HG02678 (cell line): ENCODE results near the gene PDE11A.
A peak's percentile ranks its signal among the peaks of the same experiment; 100 is the strongest.
"Not testable (repeated sequence)": the region's sequence is repeated elsewhere in the genome, so short reads cannot be mapped to it uniquely, and the experiment has no call there.

Source experiments
- ATAC-seq: cut with Tn5 transposase; IDR thresholded peaks from one replicate; pipeline ENCODE4 v1.9.1; 2021; ENCODE audit warnings: mild to moderate bottlenecking, moderate library complexity; ENCODE audit not compliant: unreplicated experiment

The PDE11A gene

DNA sequence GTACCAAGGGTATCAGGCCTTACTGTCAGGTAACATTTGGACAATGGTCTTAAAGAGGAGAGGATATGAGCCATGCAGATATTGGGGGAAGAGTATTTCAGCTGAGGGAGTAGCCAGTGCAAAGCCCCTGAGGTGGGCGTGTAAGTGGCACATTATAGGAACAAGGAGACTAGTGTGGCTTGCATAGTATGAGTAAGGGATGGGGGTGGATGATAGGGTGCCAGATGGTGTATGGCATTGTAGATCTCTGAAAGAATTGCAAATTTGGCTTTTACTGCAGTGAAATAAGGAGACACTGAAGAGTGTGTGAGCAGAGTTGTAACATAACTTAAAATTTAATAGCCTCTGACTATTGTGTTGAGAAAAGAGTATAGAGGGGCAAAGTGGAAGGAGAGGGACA lies 244.0 kb downstream of the PDE11A start:
- no peak for ATAC-seq

DNA sequence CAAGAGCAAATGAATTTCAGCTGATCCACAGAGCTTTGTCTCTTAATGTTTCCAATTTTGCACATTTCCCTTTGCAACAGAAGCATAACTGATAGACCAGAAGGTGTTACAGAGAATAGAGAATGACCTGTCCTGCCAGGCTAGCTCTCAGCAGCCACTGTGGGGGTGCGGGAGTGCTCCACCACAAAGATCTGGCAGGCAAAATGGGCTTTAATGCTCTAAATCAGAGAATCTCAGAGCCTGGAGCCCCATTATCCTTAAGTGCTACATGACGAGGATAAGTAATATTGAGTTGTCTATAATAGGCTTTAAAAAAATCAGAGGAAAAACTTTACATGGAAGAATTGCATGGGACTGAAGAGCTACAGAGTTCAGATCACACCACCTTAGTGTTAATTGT lies 245.7 kb downstream of the PDE11A start:
- no peak for ATAC-seq

DNA sequence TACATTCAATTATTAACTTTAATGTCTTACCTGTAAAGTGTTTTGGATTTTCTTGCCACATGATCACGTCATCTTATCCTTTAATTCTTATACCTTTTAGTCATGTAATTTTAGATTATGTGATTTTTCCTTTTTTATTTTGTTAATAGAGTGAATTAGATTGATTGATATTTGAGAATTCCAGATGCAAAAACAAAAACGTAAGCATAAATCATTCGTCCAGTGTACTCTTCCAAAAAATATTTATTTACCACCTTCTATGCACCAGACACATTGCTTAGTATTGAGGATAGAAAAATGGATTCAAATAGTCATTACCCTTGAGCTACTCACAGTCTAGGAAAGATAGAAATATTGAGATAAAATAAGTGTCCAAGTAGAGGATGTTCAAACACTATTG lies 249.6 kb downstream of the PDE11A start:
- no peak for ATAC-seq

DNA sequence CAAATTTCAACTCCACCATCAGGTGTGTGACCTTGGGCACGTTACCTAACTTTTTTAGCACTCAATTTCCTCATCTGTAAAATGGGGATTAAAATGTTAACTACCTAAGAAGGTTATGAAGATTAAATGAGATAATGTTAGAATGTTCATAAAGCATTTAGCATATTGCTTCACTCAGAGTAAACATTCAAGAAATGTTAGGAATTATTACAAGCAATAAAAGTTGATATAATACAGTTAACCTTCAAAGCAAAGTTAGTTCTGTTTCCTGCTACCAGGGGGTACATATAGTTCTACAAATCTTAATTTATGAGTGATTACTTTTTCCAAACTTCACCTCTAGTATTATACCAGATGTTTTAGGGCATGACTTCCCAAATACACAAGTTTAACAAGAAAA lies 254.2 kb downstream of the PDE11A start:
- no peak for ATAC-seq

DNA sequence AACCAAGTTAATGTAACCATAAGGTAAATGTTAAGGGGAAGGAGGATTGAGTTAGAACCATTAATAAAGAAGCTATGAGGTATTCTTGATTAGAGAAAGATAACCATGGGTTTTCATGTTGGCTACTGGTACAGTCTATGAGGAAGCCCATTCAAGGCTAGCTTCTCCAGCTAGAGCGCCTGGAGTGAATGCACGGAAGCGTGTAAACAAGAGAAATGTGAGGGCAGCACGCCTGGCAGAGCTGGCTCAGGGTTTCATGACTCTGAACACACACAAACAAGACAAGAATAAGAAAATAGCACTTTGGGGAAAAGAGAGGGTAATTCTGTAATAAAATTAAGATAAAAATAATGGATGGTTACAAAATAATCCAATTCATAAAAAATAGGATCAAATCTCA lies 255.3 kb downstream of the PDE11A start:
- ATAC-seq, result no peak

DNA sequence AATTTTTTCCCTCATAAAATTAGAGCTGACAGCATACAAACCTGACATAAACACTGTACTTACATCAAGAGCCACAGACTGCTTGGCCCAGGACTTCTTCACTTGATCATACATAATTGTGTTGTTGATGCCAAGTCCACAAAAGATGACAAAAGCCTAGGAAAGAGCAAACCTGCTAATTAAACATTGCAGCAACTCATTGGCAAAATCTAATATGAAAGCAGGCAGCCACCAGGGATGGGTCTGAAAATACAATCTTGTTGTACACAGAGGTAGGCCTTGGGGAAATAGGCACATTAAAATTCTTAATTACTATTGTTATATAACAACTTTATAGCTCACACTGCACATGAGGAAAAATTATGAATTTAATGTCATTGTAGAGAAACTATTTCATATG lies 255.8 kb downstream of the PDE11A start:
- no peak for ATAC-seq

DNA sequence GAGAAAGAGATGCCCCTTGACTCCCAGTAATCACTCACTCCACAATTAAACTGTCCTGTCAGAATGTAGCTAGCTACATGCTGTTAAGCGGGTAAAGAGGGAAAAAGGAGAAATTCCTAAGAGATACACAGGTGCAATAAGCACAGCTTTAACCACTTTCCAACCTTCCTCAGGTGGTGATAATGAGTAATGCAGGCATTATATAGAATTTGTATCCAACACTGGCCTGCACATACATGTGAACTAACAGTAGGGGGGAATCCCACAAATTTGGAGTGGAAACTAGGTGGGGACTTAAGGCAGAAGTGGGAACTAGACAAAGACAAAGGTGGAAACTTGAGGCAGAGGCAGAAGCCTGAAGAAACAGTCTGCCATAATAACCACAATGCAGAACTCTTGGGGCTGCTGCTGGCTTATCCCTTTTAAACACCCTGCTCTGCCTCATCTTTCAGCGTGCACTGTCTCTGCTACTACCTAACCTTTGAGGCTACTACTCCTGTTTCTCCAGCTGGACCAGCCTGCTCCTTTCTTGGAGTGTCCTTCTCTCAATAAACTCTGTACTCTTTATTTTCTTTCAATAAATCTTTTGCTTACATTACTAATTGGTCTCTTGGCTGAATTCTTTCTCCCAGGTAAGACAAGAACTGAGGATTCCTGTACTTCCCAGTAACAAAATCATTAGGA lies 259.7 kb downstream of the PDE11A start:
- ATAC-seq, result no peak

DNA sequence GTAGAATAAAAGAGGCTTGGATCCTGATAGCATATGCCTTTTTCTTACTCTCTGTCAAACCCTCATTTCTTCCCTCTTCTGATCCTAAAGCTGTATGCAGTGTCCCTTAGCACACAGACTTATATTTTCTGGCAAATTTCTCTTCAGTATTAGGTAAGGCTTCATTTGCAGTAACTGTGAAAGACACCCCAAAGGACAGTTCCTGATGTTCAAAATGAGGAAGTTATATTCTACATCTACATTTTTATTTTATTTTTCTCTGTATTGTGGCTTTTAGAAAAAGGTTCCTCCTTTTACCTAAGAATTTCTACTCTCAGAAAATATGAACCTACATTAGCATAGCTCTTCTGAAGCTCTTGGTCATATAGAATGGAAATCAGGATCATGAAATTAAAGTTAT lies 261.7 kb downstream of the PDE11A start:
- ATAC-seq, result no peak

DNA sequence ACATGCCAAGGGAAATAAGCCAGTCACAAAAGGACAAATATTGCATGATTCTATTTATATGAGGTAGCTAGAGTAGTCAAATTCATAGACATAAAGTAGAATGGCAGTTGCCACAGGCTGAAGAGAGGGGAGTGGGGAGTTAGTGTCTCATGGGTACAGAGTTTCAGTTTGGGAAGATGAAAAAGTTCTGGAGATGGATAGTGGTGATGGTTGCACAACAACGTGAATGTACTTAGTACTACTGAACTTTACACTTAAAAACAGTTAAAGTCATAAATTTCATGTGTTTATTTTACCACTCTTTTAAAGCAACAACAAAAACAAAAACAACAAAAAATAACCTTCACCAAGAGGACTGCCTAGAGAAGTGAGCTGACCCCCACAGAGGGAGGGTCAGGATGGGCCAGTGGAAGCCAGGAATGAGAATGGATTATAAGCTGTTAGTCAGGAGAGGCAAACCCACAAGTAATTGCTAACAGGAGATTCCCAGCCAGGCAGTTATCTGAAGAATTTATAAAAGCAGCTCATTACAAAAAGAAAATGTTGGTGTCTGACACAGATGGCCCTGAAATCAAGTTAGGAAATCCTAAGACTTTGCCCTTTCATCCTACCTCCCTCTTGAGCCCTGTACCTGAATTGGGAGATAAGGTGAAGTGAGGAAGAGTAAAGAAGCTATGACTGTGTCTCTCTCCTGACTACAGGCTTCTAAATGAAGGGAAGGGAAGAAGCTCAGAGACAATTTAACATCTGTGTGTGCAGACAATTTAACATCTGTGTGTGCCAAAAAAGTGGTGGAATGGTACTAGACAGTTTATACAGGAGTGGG lies 263.4 kb downstream of the PDE11A start:
- no peak for ATAC-seq

DNA sequence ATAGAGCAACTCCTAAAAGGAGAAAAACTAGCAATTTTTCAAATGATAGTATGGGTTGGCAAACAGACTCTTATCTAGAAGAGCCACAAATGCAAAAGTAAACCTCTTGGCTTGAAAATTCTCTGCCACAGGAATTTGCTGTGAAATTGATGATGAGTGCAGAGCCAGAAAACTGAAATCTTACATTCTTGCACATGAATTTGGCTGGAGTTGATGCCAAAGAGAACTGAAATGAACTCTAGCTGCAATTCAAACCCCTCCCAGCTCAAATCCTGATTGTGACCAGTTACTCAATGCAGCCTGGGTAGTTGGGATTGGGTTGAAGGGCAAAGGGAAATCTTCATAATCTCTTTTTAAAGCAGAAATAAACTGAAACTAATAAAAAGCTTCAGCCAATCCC lies 266.6 kb downstream of the PDE11A start:
- no peak for ATAC-seq

DNA sequence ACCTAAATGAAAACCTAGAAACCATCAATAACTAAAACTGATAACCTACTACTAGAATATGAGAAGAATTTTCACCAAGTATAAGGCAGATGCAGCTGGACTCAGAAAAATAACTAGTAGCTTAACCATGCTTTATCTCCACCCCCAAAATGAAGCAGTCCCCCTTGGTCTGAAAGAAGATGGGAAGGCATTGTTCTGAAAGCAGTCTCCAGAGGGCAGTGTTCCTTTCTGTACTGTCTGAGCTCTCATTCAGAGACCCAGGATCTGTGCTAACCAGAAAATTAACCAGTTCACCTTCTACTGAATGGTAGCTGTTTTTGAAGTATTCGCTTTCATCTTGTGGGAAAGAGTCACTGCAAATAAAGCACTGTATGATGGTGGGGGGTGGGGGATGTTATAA lies 273.0 kb downstream of the PDE11A start:
- ATAC-seq, result no peak

DNA sequence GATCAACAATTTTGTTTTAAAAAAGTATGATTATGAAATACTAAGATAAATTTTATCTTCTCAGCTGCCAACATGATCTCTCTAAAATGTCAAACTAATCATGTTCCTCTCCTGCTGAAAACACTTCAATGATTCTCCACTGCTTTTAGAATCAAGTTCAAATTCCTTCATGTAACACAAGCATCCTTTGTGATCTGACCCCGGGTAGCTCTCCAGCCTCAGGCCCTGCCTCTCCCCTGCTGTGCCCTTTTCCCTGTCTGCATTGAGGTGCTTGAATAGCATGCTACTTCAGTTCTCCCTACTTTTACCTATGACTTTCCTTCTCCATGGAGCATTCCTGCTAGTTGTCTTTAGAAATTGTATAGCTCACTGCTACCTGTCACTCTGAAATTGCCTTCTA lies 274.8 kb downstream of the PDE11A start:
- no peak for ATAC-seq

DNA sequence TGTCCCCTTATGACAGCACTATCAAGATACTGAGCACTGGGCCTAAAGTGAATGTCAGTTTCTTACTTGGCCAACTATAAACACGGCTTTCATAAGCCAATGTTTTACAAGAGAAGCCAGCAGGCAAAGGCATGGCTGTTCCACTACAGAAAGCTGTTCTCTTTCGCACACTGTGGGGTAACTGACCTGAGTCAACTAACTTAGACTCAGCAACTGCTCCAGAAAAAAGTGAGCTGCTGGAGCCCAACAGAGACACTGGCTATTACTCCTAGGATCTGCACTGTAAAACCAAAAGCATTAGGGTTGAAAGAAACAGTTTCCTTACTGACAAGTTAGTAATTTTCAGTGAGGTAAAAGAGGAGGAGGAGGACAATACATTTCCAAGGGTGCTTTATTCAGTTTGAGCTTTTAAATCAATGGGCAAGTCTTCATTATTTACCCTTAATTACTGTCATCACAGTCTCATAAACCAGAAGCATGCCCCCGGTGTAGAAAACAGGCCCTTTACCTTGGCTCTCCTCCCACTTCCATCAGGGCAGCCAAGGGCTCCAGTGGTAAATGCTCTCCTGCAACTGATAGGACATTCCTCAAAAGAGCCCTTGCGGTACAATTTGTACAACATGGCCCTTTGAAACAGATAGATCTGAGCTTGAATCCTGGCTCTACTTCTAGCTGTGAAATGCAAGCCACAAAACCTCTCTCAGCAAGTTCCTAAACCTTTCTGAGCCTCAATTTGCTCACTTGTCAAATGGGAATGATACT lies 275.7 kb downstream of the PDE11A start:
- no peak for ATAC-seq

DNA sequence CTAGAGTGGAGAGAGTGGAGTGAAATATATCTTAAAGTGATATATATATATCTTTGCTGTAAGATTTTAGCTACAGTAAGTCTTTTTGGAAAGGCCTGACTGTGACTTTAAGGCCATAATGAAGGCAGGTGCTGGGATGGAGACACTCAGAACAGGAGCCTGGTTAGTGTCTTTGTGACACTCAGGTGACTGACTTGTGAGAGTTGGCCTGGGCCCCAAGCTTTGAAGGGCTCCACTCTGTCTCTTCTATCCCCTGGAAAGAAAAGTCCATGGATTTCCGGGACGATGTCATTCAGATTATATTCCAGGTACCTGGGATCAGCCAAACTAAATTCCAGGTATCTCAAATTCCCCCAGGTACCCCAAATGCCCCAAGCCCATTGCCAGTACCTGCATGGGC lies 276.6 kb downstream of the PDE11A start:
- ATAC-seq, result no peak

DNA sequence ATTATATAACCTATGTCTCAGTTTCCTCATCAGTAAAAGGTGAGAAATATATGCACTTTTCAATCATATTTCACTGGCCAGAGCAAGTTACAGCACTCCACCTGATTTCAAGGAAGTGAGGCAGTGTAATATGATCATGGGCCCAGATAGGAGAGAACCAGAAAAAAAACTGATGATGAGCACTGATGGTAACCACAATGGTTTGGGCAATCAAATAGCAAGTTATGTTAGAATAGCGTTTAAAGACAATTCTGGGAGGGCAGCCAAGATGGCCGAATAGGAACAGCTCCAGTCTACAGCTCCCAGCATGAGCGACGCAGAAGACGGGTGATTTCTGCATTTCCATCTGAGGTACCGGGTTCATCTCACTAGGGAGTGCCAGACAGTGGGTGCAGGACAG lies 287.4 kb downstream of the PDE11A start:
- not testable (repeated sequence) for ATAC-seq

DNA sequence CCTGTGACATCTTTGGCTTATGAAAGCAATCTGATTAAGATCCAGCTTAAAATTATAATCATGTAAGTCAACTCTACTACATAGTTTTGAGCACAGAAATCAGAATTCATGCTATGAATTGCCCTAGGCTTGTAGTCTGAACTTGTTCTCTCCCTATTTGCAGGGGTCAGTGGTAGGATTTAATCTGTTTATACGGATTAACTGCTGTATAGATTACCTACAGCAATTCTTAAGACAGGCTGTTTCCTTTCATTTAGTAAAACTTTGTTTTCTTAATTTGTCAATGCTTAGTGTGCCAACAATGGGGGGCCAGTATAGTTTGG lies 287.9 kb downstream of the PDE11A start:
- ATAC-seq, result no peak

DNA sequence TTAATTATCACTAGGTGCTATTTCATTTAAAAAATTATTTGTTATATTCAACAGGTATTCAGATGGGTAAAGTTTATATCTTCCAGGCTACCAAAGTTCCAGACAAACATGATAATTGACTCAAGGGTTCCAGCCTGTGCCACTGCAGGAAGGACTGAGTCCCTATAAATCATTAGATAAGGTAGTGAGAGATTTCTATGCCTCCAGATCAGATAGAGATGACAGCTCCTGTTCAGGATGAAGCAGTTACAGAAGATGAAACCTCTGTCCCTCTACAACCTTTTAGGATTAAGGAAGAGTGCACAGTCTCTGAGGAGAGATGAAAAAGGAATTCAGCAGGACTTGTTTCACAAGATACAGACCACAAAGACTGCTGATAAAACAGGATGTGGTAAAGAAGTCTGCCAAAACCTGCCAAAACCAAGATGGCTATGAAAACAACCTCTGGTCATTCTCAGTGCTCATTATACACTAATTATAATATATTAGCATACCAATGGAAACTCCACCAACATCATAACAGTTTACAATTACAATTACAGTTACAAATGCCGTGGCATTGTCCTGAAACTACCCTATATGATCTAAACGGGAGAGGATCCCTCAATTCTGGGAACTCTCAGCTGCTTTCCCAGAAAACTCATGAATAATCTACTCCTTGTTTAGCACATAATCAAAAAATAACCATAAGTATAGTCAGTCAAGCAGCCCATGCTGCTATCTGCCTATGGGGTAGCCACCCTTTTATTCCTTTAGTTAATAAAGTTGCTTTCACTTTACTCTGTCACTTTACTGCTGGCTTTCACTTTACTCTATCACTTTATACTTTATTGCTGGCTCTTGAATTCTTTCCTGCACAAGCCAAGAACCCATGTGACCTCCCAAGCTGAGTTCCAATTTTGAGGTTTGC lies 288.5 kb downstream of the PDE11A start:
- peak; percentile 62 for ATAC-seq

DNA sequence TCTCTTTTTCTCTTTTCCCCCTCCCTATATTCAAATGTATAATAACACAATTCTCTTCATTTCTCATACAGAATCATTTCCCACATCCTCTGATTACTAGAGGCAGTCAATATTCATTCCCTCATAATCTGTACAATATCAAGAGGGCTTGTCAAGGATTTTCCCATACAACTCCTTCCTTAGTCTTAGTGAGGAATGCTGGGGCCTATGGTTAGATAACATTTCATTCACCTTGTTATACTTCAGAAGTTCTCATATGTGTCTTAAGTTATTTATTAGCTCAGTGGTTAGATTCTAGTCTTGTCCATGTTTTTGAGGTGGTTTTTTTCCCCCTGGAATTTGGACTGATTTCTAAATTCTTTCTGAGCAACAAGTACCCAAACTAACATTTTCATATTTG lies 289.5 kb downstream of the PDE11A start:
- no peak for ATAC-seq

DNA sequence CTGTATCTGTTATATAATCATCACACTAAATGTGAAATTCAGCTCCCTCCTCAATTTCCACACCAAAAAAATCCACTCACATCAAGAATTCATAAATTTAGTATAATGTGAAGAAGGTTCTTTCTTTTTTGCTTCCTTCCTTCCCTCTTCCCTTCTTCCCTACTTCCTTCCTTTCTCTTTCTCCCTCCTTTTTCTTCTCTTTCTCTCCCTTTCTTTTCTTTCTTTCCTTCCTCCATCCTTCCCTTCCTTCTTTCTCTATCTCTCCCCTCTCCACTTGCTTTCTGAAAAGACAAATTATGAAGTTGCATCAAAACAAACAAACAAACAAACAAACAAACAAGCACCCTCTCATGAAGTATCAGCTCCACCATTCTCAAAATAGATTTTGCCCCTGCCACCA lies 290.0 kb downstream of the PDE11A start:
- ATAC-seq, result no peak

DNA sequence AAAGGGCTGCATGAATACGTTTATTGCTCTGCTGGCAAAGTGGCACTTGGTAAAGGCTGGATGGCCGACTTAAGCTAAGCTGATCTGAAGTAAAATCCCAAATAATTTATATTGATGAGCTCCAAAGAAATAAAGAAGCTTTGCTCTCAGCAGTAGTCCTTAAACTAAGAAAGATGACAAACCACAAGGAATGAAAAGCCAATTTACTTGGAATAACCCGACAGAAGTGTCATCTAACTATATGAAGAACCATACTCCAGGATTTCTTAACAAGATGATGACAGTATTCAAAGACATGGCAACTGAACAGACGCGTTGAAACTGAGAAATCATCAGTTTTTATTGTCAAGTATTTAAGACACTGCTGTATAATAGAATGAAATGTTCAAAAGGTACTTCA lies 294.1 kb downstream of the PDE11A start:
- ATAC-seq, result no peak

DNA sequence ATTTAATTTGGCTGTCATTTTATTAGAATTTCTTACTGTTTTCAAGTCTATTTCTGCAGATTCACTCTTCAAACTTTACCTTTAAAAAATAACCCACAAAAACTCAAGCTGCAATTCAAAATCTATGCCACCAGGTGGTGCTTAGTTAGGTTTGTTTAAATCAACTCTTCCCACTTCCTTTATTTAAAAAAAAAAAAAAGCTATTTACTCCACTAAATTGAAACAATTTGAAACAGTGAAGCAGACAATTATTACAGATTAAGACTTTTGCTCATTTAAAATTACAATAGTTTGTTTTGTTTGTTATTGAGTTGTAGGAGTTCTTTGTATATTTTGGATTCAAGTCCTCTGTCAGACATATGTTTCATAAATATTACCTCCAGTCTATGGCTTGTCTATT lies 300.0 kb downstream of the PDE11A start:
- no peak for ATAC-seq
